ENCODE data around the gene DNAH10.

GRCh38 chr12:123873793-123874192, 111.7 kb downstream of the DNAH10 start:
- TF ChIP-seq CTCF (conservative IDR thresholded peaks at IDR 0.05) (no peak), ZFX (IDR thresholded peaks at IDR 0.05) (no peak)

Data from C4-2B (cell line).